Body of pancreas (tissue), 4 donors: ENCODE data around the gene NPTX1.

ENCODE experiments used
- POLR2A ChIP-seq, 3 donors: fragments of 450-650 bp; IDR thresholded peaks; one replicate each; pipeline ENCODE4 v1.6.1; 2016; ENCODE audit warnings: antibody characterized with exemption in 3 of 3, mild to moderate bottlenecking in 2 of 3
- TF ChIP-seq, protein P1 (sequence below), 7 experiments: fragments of 450-650 bp in 4 of 7; fragments of 200-600 bp in 3 of 7; sonication (generic) in 3 of 7; IDR thresholded peaks; one replicate each; pipeline ENCODE4 v1.5.1; 2016 to 2019; ENCODE audit warnings: antibody characterized with exemption in 7 of 7

DNA sequence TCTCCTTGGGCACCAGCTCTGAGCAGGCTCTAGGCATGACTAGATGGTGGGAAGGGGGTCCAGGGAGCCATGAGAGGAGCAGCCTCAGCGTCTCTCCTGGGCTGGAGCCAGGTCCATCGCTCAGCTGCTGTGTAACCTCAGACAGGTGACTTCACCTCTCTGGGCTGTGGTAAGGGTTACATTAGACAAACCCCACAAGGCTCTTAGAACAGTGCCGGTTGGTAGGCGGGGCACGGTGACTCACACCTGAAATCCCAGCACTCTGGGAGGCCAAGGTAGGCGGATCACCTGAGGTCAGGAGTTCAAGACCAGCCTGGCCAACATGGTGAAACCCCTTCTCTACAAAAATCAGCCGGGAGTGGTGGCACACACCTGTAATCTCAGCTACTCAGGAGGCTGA, 18.1 kb upstream of the NPTX1 start:
- TF ChIP-seq, protein P1, sequence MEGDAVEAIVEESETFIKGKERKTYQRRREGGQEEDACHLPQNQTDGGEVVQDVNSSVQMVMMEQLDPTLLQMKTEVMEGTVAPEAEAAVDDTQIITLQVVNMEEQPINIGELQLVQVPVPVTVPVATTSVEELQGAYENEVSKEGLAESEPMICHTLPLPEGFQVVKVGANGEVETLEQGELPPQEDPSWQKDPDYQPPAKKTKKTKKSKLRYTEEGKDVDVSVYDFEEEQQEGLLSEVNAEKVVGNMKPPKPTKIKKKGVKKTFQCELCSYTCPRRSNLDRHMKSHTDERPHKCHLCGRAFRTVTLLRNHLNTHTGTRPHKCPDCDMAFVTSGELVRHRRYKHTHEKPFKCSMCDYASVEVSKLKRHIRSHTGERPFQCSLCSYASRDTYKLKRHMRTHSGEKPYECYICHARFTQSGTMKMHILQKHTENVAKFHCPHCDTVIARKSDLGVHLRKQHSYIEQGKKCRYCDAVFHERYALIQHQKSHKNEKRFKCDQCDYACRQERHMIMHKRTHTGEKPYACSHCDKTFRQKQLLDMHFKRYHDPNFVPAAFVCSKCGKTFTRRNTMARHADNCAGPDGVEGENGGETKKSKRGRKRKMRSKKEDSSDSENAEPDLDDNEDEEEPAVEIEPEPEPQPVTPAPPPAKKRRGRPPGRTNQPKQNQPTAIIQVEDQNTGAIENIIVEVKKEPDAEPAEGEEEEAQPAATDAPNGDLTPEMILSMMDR (IDR thresholded peaks at IDR 0.05), result no peak
- no peak for TF ChIP-seq POLR2A (IDR thresholded peaks at IDR 0.05)
